HEK293 (cell line): ENCODE measurements around the gene WDR64.

Source experiments
- CTCF ChIA-PET: fragments of 350-600 bp; formaldehyde crosslinking; extraction: SDS; loops from one replicate; lab custom pipeline; 2021; ENCODE audit warnings: antibody characterized with exemption; lab: Yijun Ruan, JAX
- POLR2A ChIA-PET: fragments of 300-600 bp; formaldehyde crosslinking; extraction: SDS; loops from one replicate; lab custom pipeline; 2020; ENCODE audit warnings: antibody characterized with exemption, inconsistent platforms; lab: Yijun Ruan, JAX
- H3K27ac ChIP-seq: fragments of 200-500 bp; sonication (Bioruptor generic); 2 replicates; pipeline ENCODE4 v1.5.1; 2014; ENCODE audit warnings: low read depth, low read length, control low read depth, inconsistent platforms; ENCODE audit errors: extremely low read depth
- H3K36me3 ChIP-seq, 2 experiments: fragments of 200-500 bp in 1 of 2; sonication (Bioruptor generic) in 1 of 2; 1 replicate in 1 of 2; 2 replicates in 1 of 2; pipeline ENCODE4 v1.5.1; 2014 to 2017; ENCODE audit warnings: inconsistent platforms in 2 of 2, low read length in 2 of 2; ENCODE audit not compliant: control insufficient read depth in 2 of 2, insufficient read depth in 1 of 2
- H3K4me1 ChIP-seq: fragments of 200-500 bp; sonication (Bioruptor generic); 2 replicates; pipeline ENCODE4 v1.5.1; 2014; ENCODE audit warnings: mild to moderate bottlenecking, low read length, inconsistent platforms; ENCODE audit not compliant: control insufficient read depth, insufficient read depth
- H3K4me3 ChIP-seq: 2 replicates; pipeline ENCODE4 v1.5.1; 2011; ENCODE audit warnings: low read depth, mild to moderate bottlenecking, control low read depth, low read length, moderate library complexity
- H3K9me3 ChIP-seq: fragments of 200-500 bp; sonication (Bioruptor generic); 2 replicates; pipeline ENCODE4 v1.5.1; 2014; ENCODE audit warnings: low read depth, low read length, inconsistent platforms; ENCODE audit not compliant: control insufficient read depth, insufficient read depth
- SALL2 ChIP-seq: fragments of 450-650 bp; formaldehyde crosslinking; IDR thresholded peaks from 2 replicates; pipeline ENCODE4 v1.5.0; 2017; ENCODE audit warnings: missing biosample characterization, mild to moderate bottlenecking, missing genetic modification characterization, borderline replicate concordance
- SCRT2 ChIP-seq: fragments of 450-650 bp; formaldehyde crosslinking; IDR thresholded peaks from 2 replicates; pipeline ENCODE4 v1.5.1; 2016; ENCODE audit warnings: missing biosample characterization, missing genetic modification characterization
- ZBTB11 ChIP-seq: fragments of 450-650 bp; formaldehyde crosslinking; conservative IDR thresholded peaks from 2 replicates; pipeline ENCODE4 v1.5.1; 2016; ENCODE audit warnings: low read depth, missing biosample characterization, missing genetic modification characterization
- ZFP3 ChIP-seq: fragments of 450-650 bp; formaldehyde crosslinking; IDR thresholded peaks from 2 replicates; pipeline ENCODE4 v1.5.1; 2016; ENCODE audit warnings: low read depth, missing biosample characterization, missing genetic modification characterization
- ZNF140 ChIP-seq: fragments of 450-650 bp; formaldehyde crosslinking; IDR thresholded peaks from 2 replicates; pipeline ENCODE4 v1.5.1; 2016; ENCODE audit warnings: missing biosample characterization, missing genetic modification characterization
- ZNF146 ChIP-seq: fragments of 450-650 bp; formaldehyde crosslinking; IDR thresholded peaks from 2 replicates; pipeline ENCODE4 v1.5.1; 2016; ENCODE audit warnings: missing biosample characterization, missing genetic modification characterization
- ZNF148 ChIP-seq: fragments of 450-650 bp; formaldehyde crosslinking; IDR thresholded peaks from 2 replicates; pipeline ENCODE4 v1.5.0; 2017; ENCODE audit warnings: missing biosample characterization, missing genetic modification characterization, borderline replicate concordance
- ZNF18 ChIP-seq: fragments of 450-650 bp; formaldehyde crosslinking; IDR thresholded peaks from 2 replicates; pipeline ENCODE4 v1.5.1; 2016; ENCODE audit warnings: missing biosample characterization, missing genetic modification characterization
- ZNF274 ChIP-seq, 2 experiments: fragments of 200-500 bp in 1 of 2; fragments of 450-650 bp in 1 of 2; sonication (Bioruptor generic) in 1 of 2; formaldehyde crosslinking in 1 of 2; IDR thresholded peaks; 2 replicates each; pipeline versions ENCODE4 v1.5.1 to v1.6.1; 2014 to 2016; ENCODE audit warnings: borderline replicate concordance in 1 of 2, inconsistent platforms in 1 of 2, low read length in 1 of 2, missing biosample characterization in 1 of 2, missing genetic modification characterization in 1 of 2
- ZNF48 ChIP-seq: fragments of 450-650 bp; formaldehyde crosslinking; IDR thresholded peaks from 2 replicates; pipeline ENCODE4 v1.5.1; 2016; ENCODE audit warnings: missing biosample characterization, missing genetic modification characterization
- ZNF518A ChIP-seq: fragments of 450-650 bp; formaldehyde crosslinking; conservative IDR thresholded peaks from 2 replicates; pipeline ENCODE4 v1.5.1; 2016; ENCODE audit warnings: low read depth, missing biosample characterization, missing genetic modification characterization
- ZNF548 ChIP-seq: fragments of 450-650 bp; formaldehyde crosslinking; IDR thresholded peaks from 2 replicates; pipeline ENCODE4 v1.5.1; 2016; ENCODE audit warnings: missing biosample characterization, missing genetic modification characterization
- ZNF626 ChIP-seq: fragments of 450-650 bp; sonication (Bioruptor Pico); formaldehyde crosslinking; IDR thresholded peaks from 2 replicates; pipeline ENCODE4 v1.5.1; 2018; ENCODE audit warnings: missing biosample characterization, missing genetic modification characterization, inconsistent platforms
- ZSCAN18 ChIP-seq: fragments of 450-650 bp; formaldehyde crosslinking; IDR thresholded peaks from 2 replicates; pipeline ENCODE4 v1.5.1; 2016; ENCODE audit warnings: missing biosample characterization, missing genetic modification characterization

The WDR64 gene

GRCh38 chr1:241822846-241823245 is 170.8 kb downstream of the WDR64 start (continued):
- TF ChIP-seq SALL2 (tag by site-specific recombination) = no peak
- no peak for TF ChIP-seq ZNF146

GRCh38 chr1:241823925-241824324 is 171.8 kb downstream of the WDR64 start:
- Histone ChIP-seq H3K4me3 (peak overlapping the region; percentile 1), H3K4me1 (no peaks in the 10 kb centered on the region), H3K27ac (no peak overlapping the region), H3K36me3 (no peaks in the 10 kb centered on the region), H3K9me3 (no peaks in the 10 kb centered on the region)
- TF ChIP-seq ZNF518A (tag by site-specific recombination) (0 out of 2 replicates have a peak, but pooled peaks have one; percentile 18), ZNF148 (tag by site-specific recombination) (no peak), ZNF140 (no peak), ZBTB11 (tag by site-specific recombination) (peak; percentile 96), ZNF48 (tag by site-specific recombination) (no peak), ZFP3 (tag by site-specific recombination) (no peak)
- CTCF ChIA-PET = interaction anchor here (0.6 to 1.5 kb wide), 2 partner anchors 11 kb away, joined by 3 to 9 read pairs; no protein-coding TSS in a partner anchor
- POLR2A ChIA-PET = interaction anchor here (0.5 kb wide), 1 partner anchor 147 kb away, joined by 7 read pairs; no protein-coding TSS in a partner anchor

- H3K4me3 ChIP-seq = no peak overlapping the region
- no peaks in the 10 kb centered on the region for H3K4me1 ChIP-seq
- H3K9me3 ChIP-seq = no peaks in the 10 kb centered on the region
- POLR2A ChIA-PET = interaction anchor here (0.8 kb wide), 1 partner anchor 13 kb away, joined by 4 read pairs; no protein-coding TSS in a partner anchor
- CTCF ChIA-PET = interaction anchor here (1.1 to 1.2 kb wide), 2 partner anchors 9 kb away, joined by 3 to 6 read pairs; no protein-coding TSS in a partner anchor
- no peak overlapping the region for H3K27ac ChIP-seq
- no peaks in the 10 kb centered on the region for H3K36me3 ChIP-seq
- TF ChIP-seq ZNF548 (no peak), ZNF626 (tag by site-specific recombination) (no peak), ZNF274 (IDR thresholded peaks at IDR 0.05; ENCODE audit: low read length) (no peak), ZNF274 (tag by site-specific recombination; IDR thresholded peaks at IDR 0.05; ENCODE audit: borderline replicate concordance) (no peak), SCRT2 (tag by site-specific recombination) (no peak), ZSCAN18 (no peak), ZNF18 (tag by site-specific recombination) (no peak)
Measured at GRCh38 chr1:241825581-241825980, 173.5 kb downstream of the WDR64 start.
